DND-41 (cell line): ENCODE results near the gene CRIP3.

ENCODE experiments used
- ATAC-seq: fragments of 200-7000 bp; cut with Tn5 transposase; 3 replicates; pipeline ENCODE4 v1.9.1; 2021; ENCODE audit warnings: low read depth; ENCODE audit not compliant: insufficient read depth
- DNase-seq: peaks from one replicate; pipeline ENCODE4 v3.0.0-alpha.2; 2020
- H2AFZ ChIP-seq: 2 replicates; pipeline ENCODE4 v1.6.0; 2012; ENCODE audit warnings: low read depth, low read length
- H3K27ac ChIP-seq: 2 replicates; pipeline ENCODE4 v1.5.1; 2012; ENCODE audit warnings: low read length, inconsistent platforms
- H3K27me3 ChIP-seq: fragments of 200-600 bp; sonication (generic); 2 replicates; pipeline ENCODE4 v1.6.0; 2012; ENCODE audit warnings: low read length, mild to moderate bottlenecking, inconsistent platforms; ENCODE audit not compliant: insufficient read depth, poor library complexity
- H3K36me3 ChIP-seq: 2 replicates; pipeline ENCODE4 v1.5.1; 2012; ENCODE audit warnings: low read length, inconsistent platforms; ENCODE audit not compliant: insufficient read depth
- H3K4me1 ChIP-seq: 2 replicates; pipeline ENCODE4 v1.5.1; 2012; ENCODE audit warnings: mild to moderate bottlenecking, low read length; ENCODE audit not compliant: insufficient read depth
- H3K4me2 ChIP-seq: 2 replicates; pipeline ENCODE4 v1.6.0; 2012; ENCODE audit warnings: mild to moderate bottlenecking, moderate library complexity, low read length, inconsistent platforms; ENCODE audit not compliant: insufficient read depth
- H3K4me3 ChIP-seq, 2 experiments: fragments of 200-600 bp in 1 of 2; shearing (Covaris generic) in 1 of 2; 2 replicates each; pipeline ENCODE4 v1.5.1; 2012 to 2016; ENCODE audit warnings: inconsistent platforms in 2 of 2, low read length in 2 of 2, mild to moderate bottlenecking in 2 of 2, low read depth in 1 of 2, moderate library complexity in 1 of 2
- H3K79me2 ChIP-seq: 2 replicates; pipeline ENCODE4 v1.6.0; 2012; ENCODE audit warnings: low read length, inconsistent platforms; ENCODE audit not compliant: insufficient read depth
- H3K9ac ChIP-seq: 2 replicates; pipeline ENCODE4 v1.6.0; 2012; ENCODE audit warnings: low read depth, mild to moderate bottlenecking, inconsistent platforms, low read length, moderate library complexity
- H3K9me3 ChIP-seq: 2 replicates; pipeline ENCODE4 v1.5.1; 2012; ENCODE audit warnings: low read length, moderate library complexity, mild to moderate bottlenecking, inconsistent platforms; ENCODE audit not compliant: insufficient read depth, severe bottlenecking
- H4K20me1 ChIP-seq: 2 replicates; pipeline ENCODE4 v1.6.0; 2012; ENCODE audit warnings: low read length; ENCODE audit not compliant: insufficient read depth
- EZH2 ChIP-seq: IDR thresholded peaks from 3 replicates; pipeline ENCODE4 v1.6.1; 2012; ENCODE audit warnings: borderline replicate concordance, low read depth, mild to moderate bottlenecking, moderate library complexity, low read length, inconsistent platforms; ENCODE audit not compliant: severe bottlenecking
- TF ChIP-seq, protein P1 (sequence below): IDR thresholded peaks from 2 replicates; pipeline ENCODE4 v1.5.1; 2012; ENCODE audit warnings: borderline replicate concordance, low read length, moderate library complexity, mild to moderate bottlenecking; ENCODE audit not compliant: poor library complexity, severe bottlenecking; ENCODE audit errors: extremely low read depth

Gene CRIP3

GRCh38 chr6:43262780-43263313 lies 45.8 kb downstream of the CRIP3 start:
- no peak for DNase-seq
- H3K4me1 ChIP-seq = no peaks in the 10 kb centered on the region
- peaks cover 15% of the 10 kb centered on the region for H3K27me3 ChIP-seq
- TF ChIP-seq EZH2 = no peak
- TF ChIP-seq, protein P1, sequence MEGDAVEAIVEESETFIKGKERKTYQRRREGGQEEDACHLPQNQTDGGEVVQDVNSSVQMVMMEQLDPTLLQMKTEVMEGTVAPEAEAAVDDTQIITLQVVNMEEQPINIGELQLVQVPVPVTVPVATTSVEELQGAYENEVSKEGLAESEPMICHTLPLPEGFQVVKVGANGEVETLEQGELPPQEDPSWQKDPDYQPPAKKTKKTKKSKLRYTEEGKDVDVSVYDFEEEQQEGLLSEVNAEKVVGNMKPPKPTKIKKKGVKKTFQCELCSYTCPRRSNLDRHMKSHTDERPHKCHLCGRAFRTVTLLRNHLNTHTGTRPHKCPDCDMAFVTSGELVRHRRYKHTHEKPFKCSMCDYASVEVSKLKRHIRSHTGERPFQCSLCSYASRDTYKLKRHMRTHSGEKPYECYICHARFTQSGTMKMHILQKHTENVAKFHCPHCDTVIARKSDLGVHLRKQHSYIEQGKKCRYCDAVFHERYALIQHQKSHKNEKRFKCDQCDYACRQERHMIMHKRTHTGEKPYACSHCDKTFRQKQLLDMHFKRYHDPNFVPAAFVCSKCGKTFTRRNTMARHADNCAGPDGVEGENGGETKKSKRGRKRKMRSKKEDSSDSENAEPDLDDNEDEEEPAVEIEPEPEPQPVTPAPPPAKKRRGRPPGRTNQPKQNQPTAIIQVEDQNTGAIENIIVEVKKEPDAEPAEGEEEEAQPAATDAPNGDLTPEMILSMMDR = no peak
- no peak overlapping the region for H3K9ac ChIP-seq
- H3K79me2 ChIP-seq = no peaks in the 10 kb centered on the region
- H3K36me3 ChIP-seq = no peaks in the 10 kb centered on the region
- no peak overlapping the region for H3K4me3 ChIP-seq
- no peaks in the 10 kb centered on the region for H4K20me1 ChIP-seq
- H2AFZ ChIP-seq = peak overlapping the region; percentile 10; the same call in 1 of the 2 replicates
- no peaks in the 10 kb centered on the region for H3K9me3 ChIP-seq
- no peak overlapping the region for H3K4me2 ChIP-seq
- no peak overlapping the region for H3K27ac ChIP-seq
- no peak for ATAC-seq

DNA sequence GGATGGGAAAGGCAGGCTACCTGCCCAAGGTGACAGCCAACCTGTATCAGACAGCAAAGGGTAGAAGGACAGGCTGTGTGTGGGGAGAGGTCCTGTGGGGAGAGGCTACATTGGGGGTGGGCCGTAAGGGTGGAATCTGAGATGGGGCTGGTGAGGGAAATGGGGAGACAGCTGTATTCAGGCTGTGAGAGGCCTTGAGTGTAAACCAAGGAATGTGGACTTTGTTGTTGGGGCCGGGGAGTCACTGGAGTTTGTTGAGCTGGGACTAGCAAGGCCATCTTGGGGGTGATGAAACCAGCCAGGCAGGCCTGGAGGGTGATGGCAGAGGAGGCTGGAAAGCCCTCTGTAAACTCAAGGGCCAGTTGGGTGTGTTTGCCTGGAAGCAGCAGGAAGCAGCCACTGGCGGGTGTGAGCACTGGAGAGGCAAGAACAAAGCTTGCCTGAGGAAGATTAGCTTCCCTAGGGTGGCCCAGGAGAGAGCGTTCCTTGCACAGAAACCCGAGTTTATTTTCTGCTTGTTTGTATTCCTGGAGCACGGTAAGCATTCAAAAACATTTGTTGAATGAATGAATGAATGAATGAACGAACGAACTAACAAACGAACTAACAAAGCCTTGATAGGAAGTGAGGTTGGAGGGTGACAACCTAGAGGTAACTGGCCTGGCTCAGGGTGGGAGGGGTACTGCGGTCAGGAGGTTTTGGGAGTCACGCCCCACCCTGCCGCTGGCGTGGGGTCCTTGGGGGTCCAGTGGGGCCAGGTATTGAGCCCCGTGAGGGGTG lies 46.4 kb downstream of the CRIP3 start:
- Histone ChIP-seq H2AFZ (no peak overlapping the region), H3K9me3 (no peaks in the 10 kb centered on the region), H3K4me3 (no peak overlapping the region), H3K36me3 (no peaks in the 10 kb centered on the region), H3K79me2 (no peaks in the 10 kb centered on the region), H3K27ac (no peak overlapping the region), H3K9ac (no peak overlapping the region), H3K4me1 (no peaks in the 10 kb centered on the region), H4K20me1 (no peaks in the 10 kb centered on the region), H3K27me3 (peaks cover 13% of the 10 kb centered on the region), H3K4me2 (no peak overlapping the region)
- DNase-seq (no peak), ATAC-seq (no peak)
- TF ChIP-seq EZH2 = no peak
- TF ChIP-seq, protein P1 = no peak

DNA sequence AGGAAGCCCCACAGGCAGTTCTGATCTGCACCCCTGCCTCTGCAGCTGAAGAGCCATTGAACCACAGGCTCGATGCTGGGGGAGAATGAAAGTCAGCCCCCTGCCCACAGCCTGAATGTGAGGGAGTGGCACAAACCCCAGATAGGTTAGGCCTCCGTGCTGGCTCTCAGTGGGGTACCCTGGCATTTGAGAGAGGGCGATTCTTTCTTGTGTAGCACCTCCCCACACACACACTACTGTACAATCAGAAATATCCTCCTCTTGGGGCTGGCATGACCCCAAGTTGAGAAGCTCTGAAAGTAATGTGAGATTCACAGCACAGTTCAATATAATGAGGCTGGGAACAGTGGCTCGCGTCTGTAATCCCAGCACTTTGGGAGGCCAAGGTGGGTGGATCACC lies 47.4 kb downstream of the CRIP3 start:
- H4K20me1 ChIP-seq = no peaks in the 10 kb centered on the region
- DNase-seq (no peak), ATAC-seq (no peak)
- H3K27me3 ChIP-seq = peaks cover 16% of the 10 kb centered on the region
- no peaks in the 10 kb centered on the region for H3K79me2 ChIP-seq
- H3K9ac ChIP-seq = no peak overlapping the region
- H3K4me1 ChIP-seq = no peaks in the 10 kb centered on the region
- no peak overlapping the region for H3K4me2 ChIP-seq
- no peaks in the 10 kb centered on the region for H3K36me3 ChIP-seq
- H3K4me3 ChIP-seq = no peak overlapping the region
- no peak overlapping the region for H3K27ac ChIP-seq
- no peak overlapping the region for H2AFZ ChIP-seq
- no peaks in the 10 kb centered on the region for H3K9me3 ChIP-seq
- no peak for TF ChIP-seq EZH2
- TF ChIP-seq, protein P1 = no peak
